ENCODE measurements around the gene SLX4IP. TPM values are rescaled to one million over a fixed set of nuclear protein-coding genes. Genes with fewer than 3 reads are reported as not detected.
A peak's percentile ranks its signal among the peaks of the same experiment; 100 is the strongest.

Gene SLX4IP
- polyA plus RNA-seq, 3 donors, result 0.76 to 2.5 (median 1.1) TPM

GRCh38 chr20:10469056-10469455 is 34.0 kb downstream of the SLX4IP start:
- no CpG with 5 or more reads among the region's 2 CpGs for WGBS (ENCODE audit: insufficient coverage)

GRCh38 chr20:10469599-10469998 is 34.5 kb downstream of the SLX4IP start:
- DNase-seq, result peak in 2 of 3 donors; percentile 61 to 62
- H3K4me1 Mint-ChIP-seq, result peaks cover 32% of the 10 kb centered on the region
- H3K79me2 ChIP-seq (ENCODE audit: insufficient read depth, low read length), result peaks cover 6% of the 10 kb centered on the region
- peaks cover 0 to 2% (median 0%) of the 10 kb centered on the region in 3 donors for H3K27me3 Mint-ChIP-seq (ENCODE audit: low read depth in 3 of 3)
- no peaks in the 10 kb centered on the region for H3K27me3 ChIP-seq (ENCODE audit: control insufficient read depth in 2 of 2, insufficient read depth in 2 of 2, low read length in 2 of 2)
- intact Hi-C loops (cut with micrococcal nuclease), result no loop called here
- H3K27ac ChIP-seq (ENCODE audit: low read depth in 1 of 2, low read length in 2 of 2), result peak overlapping the region in 1 of 2 donors; percentile 42
- H3K4me3 Mint-ChIP-seq, result peak overlapping the region; percentile 14 to 85
- H3K36me3 ChIP-seq (replicated peaks in 1 of 2; ENCODE audit: control insufficient read depth in 1 of 2, insufficient read depth in 2 of 2, low read length in 2 of 2), result no peaks in the 10 kb centered on the region
- H3K9ac ChIP-seq (ENCODE audit: insufficient read depth, low read length, poor library complexity, severe bottlenecking), result no peak overlapping the region
- H3K27ac Mint-ChIP-seq, result peak overlapping the region; percentile 50 to 88 (median 73)
- peaks cover 3 to 12% (median 8%) of the 10 kb centered on the region in 7 donors for H3K9me3 Mint-ChIP-seq
- H3K4me2 ChIP-seq (replicated peaks; ENCODE audit: extremely low read depth, low read length, poor library complexity, severe bottlenecking), result peak overlapping the region; percentile 53
- H3K9me3 ChIP-seq (replicated peaks in 1 of 2; ENCODE audit: control insufficient read depth in 1 of 2, insufficient read depth in 1 of 2, low read length in 2 of 2), result peaks cover 4 to 7% of the 10 kb centered on the region in 2 donors
- peaks cover 28 to 37% of the 10 kb centered on the region in 2 donors for H3K4me1 ChIP-seq (ENCODE audit: control insufficient read depth in 1 of 2, insufficient read depth in 2 of 2, low read length in 2 of 2)
- H2AFZ ChIP-seq (ENCODE audit: insufficient read depth, low read depth, low read length, poor library complexity, severe bottlenecking), result peak overlapping the region; percentile 49
- H3K36me3 Mint-ChIP-seq, result peaks cover 8 to 18% of the 10 kb centered on the region in 2 donors
- no CpG with 5 or more reads among the region's 7 CpGs for WGBS (ENCODE audit: insufficient coverage)
- TF ChIP-seq CTCF (IDR thresholded peaks at IDR 0.05), result peak; percentile 61
- H3K4me3 ChIP-seq (replicated peaks in 1 of 3; ENCODE audit: low read depth in 2 of 3, low read length in 3 of 3), result peak overlapping the region in 1 of 3 experiments; percentile 31
- no peaks in the 10 kb centered on the region for H4K20me1 ChIP-seq (ENCODE audit: insufficient read depth, low read length)

More at GRCh38 chr20:10469056-10469455, 34.0 kb downstream of the SLX4IP start:
- H3K4me1 Mint-ChIP-seq, result peaks cover 26% of the 10 kb centered on the region
- Histone ChIP-seq H3K27ac (ENCODE audit: low read depth in 1 of 2, low read length in 2 of 2) (peak overlapping the region in 1 of 2 donors; percentile 15), H2AFZ (ENCODE audit: insufficient read depth, low read depth, low read length, poor library complexity, severe bottlenecking) (no peak overlapping the region), H3K79me2 (ENCODE audit: insufficient read depth, low read length) (peaks cover 6% of the 10 kb centered on the region), H3K27me3 (ENCODE audit: control insufficient read depth in 2 of 2, insufficient read depth in 2 of 2, low read length in 2 of 2) (no peaks in the 10 kb centered on the region), H4K20me1 (ENCODE audit: insufficient read depth, low read length) (no peaks in the 10 kb centered on the region), H3K9ac (ENCODE audit: insufficient read depth, low read length, poor library complexity, severe bottlenecking) (no peak overlapping the region), H3K4me1 (ENCODE audit: control insufficient read depth in 1 of 2, insufficient read depth in 2 of 2, low read length in 2 of 2) (peaks cover 23 to 31% of the 10 kb centered on the region in 2 donors), H3K36me3 (replicated peaks in 1 of 2; ENCODE audit: control insufficient read depth in 1 of 2, insufficient read depth in 2 of 2, low read length in 2 of 2) (no peaks in the 10 kb centered on the region), H3K4me2 (replicated peaks; ENCODE audit: extremely low read depth, low read length, poor library complexity, severe bottlenecking) (no peak overlapping the region), H3K4me3 (replicated peaks in 1 of 3; ENCODE audit: low read depth in 2 of 3, low read length in 3 of 3) (no peak overlapping the region), H3K9me3 (replicated peaks in 1 of 2; ENCODE audit: control insufficient read depth in 1 of 2, insufficient read depth in 1 of 2, low read length in 2 of 2) (peaks cover 7 to 8% of the 10 kb centered on the region in 2 donors)
- peak overlapping the region in 4 of 7 donors; percentile 52 to 83 (median 76) for H3K27ac Mint-ChIP-seq
- peak in 2 of 3 donors; percentile 33 to 46 for DNase-seq
- peaks cover 8 to 17% of the 10 kb centered on the region in 2 donors for H3K36me3 Mint-ChIP-seq
- no peak for TF ChIP-seq CTCF (IDR thresholded peaks at IDR 0.05)
- peaks cover 0 to 2% (median 0%) of the 10 kb centered on the region in 3 donors for H3K27me3 Mint-ChIP-seq (ENCODE audit: low read depth in 3 of 3)
- H3K4me3 Mint-ChIP-seq, result no peak overlapping the region
- peaks cover 3 to 14% (median 10%) of the 10 kb centered on the region in 7 donors for H3K9me3 Mint-ChIP-seq
- intact Hi-C loops (cut with micrococcal nuclease), result no loop called here

Data from CD14-positive monocyte (primary cell).